SK-N-SH treated with all-trans-retinoic acid at 6 μM for 48 hours (cell line): ENCODE results near the gene ZFP64.

Experiments used
- ATAC-seq: fragments of 200-7000 bp; cut with Tn5 transposase; 3 replicates; pipeline ENCODE4 v1.9.1; 2020; ENCODE audit warnings: mild to moderate bottlenecking, moderate library complexity
- ARNTL ChIP-seq: fragments of 450-650 bp; formaldehyde crosslinking; IDR thresholded peaks from 2 replicates; pipeline ENCODE4 v1.5.0; 2020; ENCODE audit warnings: low read depth, mild to moderate bottlenecking, moderate library complexity, borderline replicate concordance
- BACH2 ChIP-seq: fragments of 250-450 bp; sonication (Bioruptor Pico); IDR thresholded peaks from 2 replicates; pipeline ENCODE4 v1.9.0; 2021; ENCODE audit warnings: mild to moderate bottlenecking, borderline replicate concordance
- CSDC2 ChIP-seq: fragments of 250-450 bp; sonication (Bioruptor Pico); IDR thresholded peaks from 2 replicates; pipeline ENCODE4 v1.5.0; 2020; ENCODE audit warnings: mild to moderate bottlenecking, moderate library complexity
- CSRNP3 ChIP-seq: fragments of 250-450 bp; sonication (Bioruptor Pico); IDR thresholded peaks from 2 replicates; pipeline ENCODE4 v1.5.1; 2021; ENCODE audit warnings: mild to moderate bottlenecking, moderate library complexity
- ESRRG ChIP-seq: fragments of 250-450 bp; sonication (Bioruptor Pico); IDR thresholded peaks from 2 replicates; pipeline ENCODE4 v1.6.1; 2021; ENCODE audit warnings: mild to moderate bottlenecking
- OSR1 ChIP-seq: fragments of 250-450 bp; sonication (Bioruptor Pico); IDR thresholded peaks from 2 replicates; pipeline ENCODE4 v1.8.0; 2022; ENCODE audit warnings: moderate library complexity, mild to moderate bottlenecking, inconsistent platforms
- PATZ1 ChIP-seq: fragments of 250-450 bp; sonication (Bioruptor Pico); IDR thresholded peaks from 2 replicates; pipeline ENCODE4 v1.8.0; 2020; ENCODE audit warnings: mild to moderate bottlenecking, moderate library complexity, borderline replicate concordance
- PPARA ChIP-seq: fragments of 250-450 bp; sonication (Bioruptor Pico); IDR thresholded peaks from 2 replicates; pipeline ENCODE4 v1.5.0; 2020; ENCODE audit warnings: mild to moderate bottlenecking, borderline replicate concordance
- SNAI2 ChIP-seq: fragments of 250-450 bp; sonication (Bioruptor Pico); IDR thresholded peaks from 2 replicates; pipeline ENCODE4 v1.5.0; 2020; ENCODE audit warnings: mild to moderate bottlenecking, moderate library complexity
- TCF4 ChIP-seq: fragments of 250-450 bp; sonication (Bioruptor Pico); IDR thresholded peaks from 2 replicates; pipeline ENCODE4 v1.8.0; 2021; ENCODE audit warnings: mild to moderate bottlenecking, moderate library complexity, borderline replicate concordance
- TOX ChIP-seq: fragments of 250-450 bp; sonication (Bioruptor Pico); IDR thresholded peaks from 2 replicates; pipeline ENCODE4 v1.8.0; 2021; ENCODE audit warnings: mild to moderate bottlenecking, moderate library complexity, borderline replicate concordance
- TSHZ2 ChIP-seq: fragments of 250-450 bp; sonication (Bioruptor Pico); IDR thresholded peaks from 2 replicates; pipeline ENCODE4 v1.5.0; 2020; ENCODE audit warnings: mild to moderate bottlenecking, moderate library complexity
- ZC3H10 ChIP-seq: fragments of 250-450 bp; sonication (Bioruptor Pico); IDR thresholded peaks from 2 replicates; pipeline ENCODE4 v1.5.1; 2021; ENCODE audit warnings: mild to moderate bottlenecking, moderate library complexity
- ZFP3 ChIP-seq: fragments of 250-450 bp; sonication (Bioruptor Pico); IDR thresholded peaks from 2 replicates; pipeline ENCODE4 v1.5.0; 2020; ENCODE audit warnings: mild to moderate bottlenecking, moderate library complexity
- ZFP30 ChIP-seq: fragments of 450-650 bp; formaldehyde crosslinking; IDR thresholded peaks from 2 replicates; pipeline ENCODE4 v1.5.0; 2022; ENCODE audit warnings: mild to moderate bottlenecking, moderate library complexity
- ZNF565 ChIP-seq: fragments of 450-650 bp; formaldehyde crosslinking; conservative IDR thresholded peaks from 2 replicates; pipeline ENCODE4 v1.5.0; 2020; ENCODE audit warnings: low read depth, mild to moderate bottlenecking, moderate library complexity
- ZNF70 ChIP-seq: fragments of 450-650 bp; formaldehyde crosslinking; IDR thresholded peaks from 2 replicates; pipeline ENCODE4 v1.5.0; 2020; ENCODE audit warnings: mild to moderate bottlenecking, moderate library complexity
- ZNF8 ChIP-seq: fragments of 450-650 bp; formaldehyde crosslinking; IDR thresholded peaks from 2 replicates; pipeline ENCODE4 v1.5.0; 2020; ENCODE audit warnings: mild to moderate bottlenecking, moderate library complexity

The ZFP64 gene

GRCh38 chr20:52180180-52180840 lies 11.3 kb downstream of the ZFP64 start (continued):
- no peak for TF ChIP-seq PPARA (CRISPR knock-in tag)
- TF ChIP-seq BACH2 = no peak
- TF ChIP-seq ZFP3 (CRISPR knock-in tag) = no peak
- no peak for TF ChIP-seq TOX

- ATAC-seq = no peak
- TF ChIP-seq ZC3H10 (CRISPR knock-in tag) (no peak), ESRRG (CRISPR knock-in tag) (no peak), TCF4 (CRISPR knock-in tag) (no peak), CSDC2 (no peak), ZFP30 (CRISPR knock-in tag) (no peak), PPARA (CRISPR knock-in tag) (no peak), ZNF565 (CRISPR knock-in tag) (no peak), SNAI2 (CRISPR knock-in tag) (no peak), CSRNP3 (CRISPR knock-in tag) (no peak), PATZ1 (no peak), BACH2 (no peak), ZNF70 (CRISPR knock-in tag) (no peak), ARNTL (no peak), ZFP3 (CRISPR knock-in tag) (no peak), TOX (no peak), ZNF8 (CRISPR knock-in tag) (no peak)
Measured at GRCh38 chr20:52179331-52180179, 12.0 kb downstream of the ZFP64 start.

- no peak for ATAC-seq
- TF ChIP-seq CSDC2 (no peak), PPARA (CRISPR knock-in tag) (no peak), ZNF8 (CRISPR knock-in tag) (no peak), TSHZ2 (CRISPR knock-in tag) (no peak)
Measured at GRCh38 chr20:52178691-52179090, 12.9 kb downstream of the ZFP64 start.

- no peak for ATAC-seq
- no peak for TF ChIP-seq ZNF70 (CRISPR knock-in tag)
- no peak for TF ChIP-seq TOX
- TF ChIP-seq ZC3H10 (CRISPR knock-in tag) = no peak
- TF ChIP-seq OSR1 (CRISPR knock-in tag) = no peak
- TF ChIP-seq CSDC2 = no peak
- no peak for TF ChIP-seq ZFP30 (CRISPR knock-in tag)
Measured at GRCh38 chr20:52175840-52176239, 15.7 kb downstream of the ZFP64 start.

- ATAC-seq = no peak
Measured at GRCh38 chr20:52172392-52173047, 19.1 kb downstream of the ZFP64 start.

More at GRCh38 chr20:52172392-52173047, 19.1 kb downstream of the ZFP64 start:
- TF ChIP-seq TOX = no peak
